Activated CD4-positive, alpha-beta T cell treated with anti-CD3 and anti-CD28 coated beads, Interleukin-2, amount 10 ng/mL, durations not matched to agents 7 days and 5 days (primary cell): ENCODE results near the gene IKZF2. TPM values are rescaled to one million over a fixed set of nuclear protein-coding genes. Genes with fewer than 3 reads are reported as not detected.

Source experiments
- CTCF ChIA-PET: fragments of 350-600 bp; sonication (Branson Sonifier 250); formaldehyde crosslinking; loops from one replicate; lab custom pipeline; 2021; ENCODE audit warnings: antibody characterized with exemption; lab: Charles Lee
- POLR2A ChIA-PET: fragments of 350-600 bp; sonication (Branson Sonifier 250); formaldehyde crosslinking; loops from one replicate; lab custom pipeline; 2021; ENCODE audit warnings: antibody characterized with exemption; lab: Charles Lee
- DNase-seq: peaks from one replicate; pipeline ENCODE4 v3.0.0-alpha.2; 2020
- H3K27ac Mint-ChIP-seq: one replicate; pipeline ENCODE4 v1.8.0; 2021; ENCODE audit warnings: mild to moderate bottlenecking, moderate library complexity, mixed read lengths
- H3K27me3 Mint-ChIP-seq: one replicate; pipeline ENCODE4 v1.8.0; 2021; ENCODE audit warnings: mixed read lengths
- H3K36me3 Mint-ChIP-seq: one replicate; pipeline ENCODE4 v1.8.0; 2021; ENCODE audit warnings: low read depth, mixed read lengths
- H3K4me1 Mint-ChIP-seq: one replicate; pipeline ENCODE4 v1.8.0; 2021; ENCODE audit warnings: mixed read lengths
- H3K4me3 Mint-ChIP-seq: one replicate; pipeline ENCODE4 v1.8.0; 2021; ENCODE audit warnings: mild to moderate bottlenecking, moderate library complexity, mixed read lengths
- H3K9me3 Mint-ChIP-seq: one replicate; pipeline ENCODE4 v1.8.0; 2021; ENCODE audit warnings: mixed read lengths
- total RNA-seq, 2 experiments: library from RNA; stranded (reverse); gene quantifications; one replicate each; pipeline ENCODE4 v1.2.3, GENCODE V29; 2021

The IKZF2 gene
- total RNA-seq, 2 experiments from 2014 or later: 5.1 TPM

GRCh38 chr2:213016166-213016983, 135.0 kb downstream of the IKZF2 start:
- CTCF ChIA-PET: no interaction called here
- peaks cover 41% of the 10 kb centered on the region for H3K4me1 Mint-ChIP-seq
- no peak for DNase-seq
- no peak overlapping the region for H3K27ac Mint-ChIP-seq
- H3K4me3 Mint-ChIP-seq: peak overlapping the region; percentile 21
- peaks cover 32% of the 10 kb centered on the region for H3K27me3 Mint-ChIP-seq
- H3K36me3 Mint-ChIP-seq: peaks cover 13% of the 10 kb centered on the region
- peaks cover 9% of the 10 kb centered on the region for H3K9me3 Mint-ChIP-seq
- POLR2A ChIA-PET: no interaction called here

GRCh38 chr2:213015387-213016165, 135.8 kb downstream of the IKZF2 start:
- CTCF ChIA-PET: no interaction called here
- Mint-ChIP-seq H3K27me3 (peaks cover 31% of the 10 kb centered on the region), H3K4me3 (peak overlapping the region; percentile 21), H3K4me1 (peaks cover 39% of the 10 kb centered on the region), H3K36me3 (peaks cover 11% of the 10 kb centered on the region), H3K27ac (peak overlapping the region; percentile 11), H3K9me3 (peaks cover 7% of the 10 kb centered on the region)
- DNase-seq: peak; percentile 57
- POLR2A ChIA-PET: no interaction called here

GRCh38 chr2:213013979-213014378, 137.4 kb downstream of the IKZF2 start:
- Mint-ChIP-seq H3K27ac (no peak overlapping the region), H3K4me1 (peaks cover 39% of the 10 kb centered on the region), H3K27me3 (peaks cover 27% of the 10 kb centered on the region), H3K9me3 (peaks cover 7% of the 10 kb centered on the region), H3K4me3 (no peak overlapping the region), H3K36me3 (peaks cover 11% of the 10 kb centered on the region)
- POLR2A ChIA-PET: no interaction called here
- no peak for DNase-seq
- CTCF ChIA-PET: no interaction called here

GRCh38 chr2:213011505-213011904, 139.9 kb downstream of the IKZF2 start:
- Mint-ChIP-seq H3K4me3 (no peak overlapping the region), H3K9me3 (peaks cover 4% of the 10 kb centered on the region), H3K27ac (no peak overlapping the region), H3K27me3 (peaks cover 11% of the 10 kb centered on the region), H3K36me3 (peaks cover 3% of the 10 kb centered on the region), H3K4me1 (peaks cover 29% of the 10 kb centered on the region)
- ChIA-PET CTCF (no interaction called here), POLR2A (no interaction called here)
- no peak for DNase-seq

- DNase-seq: no peak
- Mint-ChIP-seq H3K4me3 (no peak overlapping the region), H3K4me1 (peaks cover 17% of the 10 kb centered on the region), H3K36me3 (peaks cover 5% of the 10 kb centered on the region), H3K27ac (no peak overlapping the region), H3K9me3 (peaks cover 4% of the 10 kb centered on the region), H3K27me3 (peaks cover 10% of the 10 kb centered on the region)
- POLR2A ChIA-PET: no interaction called here
- CTCF ChIA-PET: no interaction called here
Measured at GRCh38 chr2:213010106-213010779, 141.2 kb downstream of the IKZF2 start.

GRCh38 chr2:213007290-213007838, 144.0 kb downstream of the IKZF2 start:
- CTCF ChIA-PET: interaction anchor here (0.6 kb wide), 1 partner anchor 143 kb away, joined by 5 read pairs; no protein-coding TSS in a partner anchor

GRCh38 chr2:213004197-213004821, 147.1 kb downstream of the IKZF2 start:
- DNase-seq: no peak
- Mint-ChIP-seq H3K27me3 (peaks cover 4% of the 10 kb centered on the region), H3K9me3 (no peaks in the 10 kb centered on the region), H3K36me3 (peaks cover 3% of the 10 kb centered on the region), H3K4me1 (peaks cover 11% of the 10 kb centered on the region), H3K27ac (no peak overlapping the region), H3K4me3 (no peak overlapping the region)
- CTCF ChIA-PET: no interaction called here
- POLR2A ChIA-PET: no interaction called here

More at GRCh38 chr2:213007290-213007838, 144.0 kb downstream of the IKZF2 start:
- H3K4me1 Mint-ChIP-seq: no peaks in the 10 kb centered on the region
- no peak overlapping the region for H3K4me3 Mint-ChIP-seq
- no peak overlapping the region for H3K27ac Mint-ChIP-seq
- POLR2A ChIA-PET: no interaction called here
- H3K27me3 Mint-ChIP-seq: peaks cover 9% of the 10 kb centered on the region
- H3K9me3 Mint-ChIP-seq: peaks cover 4% of the 10 kb centered on the region
- DNase-seq: no peak
- H3K36me3 Mint-ChIP-seq: peaks cover 5% of the 10 kb centered on the region

GRCh38 chr2:213002383-213002782, 149.0 kb downstream of the IKZF2 start:
- peaks cover 3% of the 10 kb centered on the region for H3K36me3 Mint-ChIP-seq
- H3K27me3 Mint-ChIP-seq: peaks cover 4% of the 10 kb centered on the region
- no peak overlapping the region for H3K27ac Mint-ChIP-seq
- DNase-seq: no peak
- ChIA-PET CTCF (no interaction called here), POLR2A (no interaction called here)
- H3K4me3 Mint-ChIP-seq: no peak overlapping the region
- H3K4me1 Mint-ChIP-seq: peaks cover 11% of the 10 kb centered on the region
- peaks cover 3% of the 10 kb centered on the region for H3K9me3 Mint-ChIP-seq

- ChIA-PET CTCF (interaction anchor here (0.6 kb wide), 1 partner anchor 292 kb away, joined by 3 read pairs; no protein-coding TSS in a partner anchor), POLR2A (no interaction called here)
- H3K36me3 Mint-ChIP-seq: peaks cover 3% of the 10 kb centered on the region
- DNase-seq: no peak
- peaks cover 3% of the 10 kb centered on the region for H3K9me3 Mint-ChIP-seq
- peak overlapping the region; percentile 54 for H3K4me3 Mint-ChIP-seq
- H3K4me1 Mint-ChIP-seq: peaks cover 11% of the 10 kb centered on the region
- peak overlapping the region; percentile 44 for H3K27ac Mint-ChIP-seq
- peaks cover 5% of the 10 kb centered on the region for H3K27me3 Mint-ChIP-seq
Measured at GRCh38 chr2:213001297-213001910, 150.0 kb downstream of the IKZF2 start.

GRCh38 chr2:212998626-212999359, 152.6 kb downstream of the IKZF2 start:
- H3K27me3 Mint-ChIP-seq: peaks cover 5% of the 10 kb centered on the region
- H3K4me1 Mint-ChIP-seq: peaks cover 11% of the 10 kb centered on the region
- H3K36me3 Mint-ChIP-seq: peaks cover 2% of the 10 kb centered on the region
- H3K9me3 Mint-ChIP-seq: peaks cover 3% of the 10 kb centered on the region
- ChIA-PET CTCF (no interaction called here), POLR2A (no interaction called here)
- no peak overlapping the region for H3K27ac Mint-ChIP-seq
- no peak overlapping the region for H3K4me3 Mint-ChIP-seq
- DNase-seq: no peak

GRCh38 chr2:212997526-212998020, 153.8 kb downstream of the IKZF2 start:
- POLR2A ChIA-PET: no interaction called here
- no peak for DNase-seq

More at GRCh38 chr2:212997526-212998020, 153.8 kb downstream of the IKZF2 start:
- CTCF ChIA-PET: no interaction called here
- peaks cover 3% of the 10 kb centered on the region for H3K27me3 Mint-ChIP-seq
- H3K9me3 Mint-ChIP-seq: peaks cover 3% of the 10 kb centered on the region
- H3K27ac Mint-ChIP-seq: no peak overlapping the region
- no peak overlapping the region for H3K4me3 Mint-ChIP-seq
- H3K36me3 Mint-ChIP-seq: peaks cover 2% of the 10 kb centered on the region
- H3K4me1 Mint-ChIP-seq: peaks cover 11% of the 10 kb centered on the region
